Thyroid gland (tissue), 4 donors: ENCODE results near the gene GRM1.

Experiments used
- POLR2A ChIP-seq, 2 donors: fragments of 450-650 bp; IDR thresholded peaks; one replicate each; pipeline ENCODE4 v1.6.1; 2017; ENCODE audit warnings: antibody characterized with exemption in 2 of 2, mild to moderate bottlenecking in 2 of 2, moderate library complexity in 1 of 2
- TF ChIP-seq, protein P1 (sequence below), 6 experiments: fragments of 200-600 bp in 3 of 6; fragments of 450-650 bp in 3 of 6; sonication (generic) in 3 of 6; IDR thresholded peaks; one replicate each; pipeline ENCODE4 v1.5.1; 2016 to 2019; ENCODE audit warnings: antibody characterized with exemption in 6 of 6, mild to moderate bottlenecking in 2 of 6, inconsistent platforms in 1 of 6, moderate library complexity in 1 of 6

DNA sequence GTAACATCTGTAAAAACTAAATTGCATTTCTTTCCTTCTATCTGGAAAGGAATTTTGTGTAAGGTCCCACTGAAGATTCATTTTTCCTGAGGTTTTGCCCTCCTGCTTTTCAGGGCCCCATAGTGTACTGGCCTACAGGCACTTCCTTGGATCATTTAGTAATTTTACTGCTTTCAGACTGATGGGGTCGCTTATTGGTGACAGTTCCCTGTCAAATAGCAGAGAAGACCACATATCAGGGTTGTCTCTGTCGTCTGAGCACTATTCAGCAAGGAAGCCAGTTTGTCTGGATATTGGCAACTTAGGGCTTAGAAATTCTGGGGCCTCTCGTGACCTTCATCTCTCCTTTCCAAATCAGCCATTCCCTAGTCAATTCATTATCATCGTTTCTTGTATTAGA is 3.5 kb downstream of the GRM1 start:
- TF ChIP-seq, protein P1, sequence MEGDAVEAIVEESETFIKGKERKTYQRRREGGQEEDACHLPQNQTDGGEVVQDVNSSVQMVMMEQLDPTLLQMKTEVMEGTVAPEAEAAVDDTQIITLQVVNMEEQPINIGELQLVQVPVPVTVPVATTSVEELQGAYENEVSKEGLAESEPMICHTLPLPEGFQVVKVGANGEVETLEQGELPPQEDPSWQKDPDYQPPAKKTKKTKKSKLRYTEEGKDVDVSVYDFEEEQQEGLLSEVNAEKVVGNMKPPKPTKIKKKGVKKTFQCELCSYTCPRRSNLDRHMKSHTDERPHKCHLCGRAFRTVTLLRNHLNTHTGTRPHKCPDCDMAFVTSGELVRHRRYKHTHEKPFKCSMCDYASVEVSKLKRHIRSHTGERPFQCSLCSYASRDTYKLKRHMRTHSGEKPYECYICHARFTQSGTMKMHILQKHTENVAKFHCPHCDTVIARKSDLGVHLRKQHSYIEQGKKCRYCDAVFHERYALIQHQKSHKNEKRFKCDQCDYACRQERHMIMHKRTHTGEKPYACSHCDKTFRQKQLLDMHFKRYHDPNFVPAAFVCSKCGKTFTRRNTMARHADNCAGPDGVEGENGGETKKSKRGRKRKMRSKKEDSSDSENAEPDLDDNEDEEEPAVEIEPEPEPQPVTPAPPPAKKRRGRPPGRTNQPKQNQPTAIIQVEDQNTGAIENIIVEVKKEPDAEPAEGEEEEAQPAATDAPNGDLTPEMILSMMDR (IDR thresholded peaks at IDR 0.05) = no peak
- no peak for TF ChIP-seq POLR2A (IDR thresholded peaks at IDR 0.05)
